Trophoblast cell (in vitro differentiated cells and primary cell): ENCODE measurements around the gene CLIP2.
A peak's percentile ranks its signal among the peaks of the same experiment; 100 is the strongest.

Experiments used
- DNase-seq, 2 donors: peaks; one replicate each; pipeline ENCODE4 v3.0.0-alpha.2; 2016
- H2AFZ ChIP-seq: 2 replicates; pipeline ENCODE4 v1.6.1; 2013; ENCODE audit warnings: low read length, moderate library complexity, mild to moderate bottlenecking; ENCODE audit not compliant: insufficient read depth, poor library complexity
- H2AK5ac ChIP-seq: 2 replicates; pipeline ENCODE4 v1.6.1; 2013; ENCODE audit warnings: mild to moderate bottlenecking, low read length
- H2BK120ac ChIP-seq: 2 replicates; pipeline ENCODE4 v1.6.1; 2013; ENCODE audit warnings: low read length, mild to moderate bottlenecking, moderate library complexity; ENCODE audit not compliant: insufficient read depth, poor library complexity
- H2BK12ac ChIP-seq: 2 replicates; pipeline ENCODE4 v1.6.1; 2013; ENCODE audit warnings: mild to moderate bottlenecking, low read length, moderate library complexity
- H2BK5ac ChIP-seq: 2 replicates; pipeline ENCODE4 v1.6.1; 2013; ENCODE audit warnings: low read length, low read depth, moderate library complexity, mild to moderate bottlenecking; ENCODE audit not compliant: poor library complexity
- H3K14ac ChIP-seq: 2 replicates; pipeline ENCODE4 v1.6.1; 2013; ENCODE audit warnings: mild to moderate bottlenecking, low read length
- H3K18ac ChIP-seq: 2 replicates; pipeline ENCODE4 v1.6.1; 2013; ENCODE audit warnings: mild to moderate bottlenecking, low read length
- H3K23ac ChIP-seq: 2 replicates; pipeline ENCODE4 v1.6.1; 2013; ENCODE audit warnings: low read length
- H3K27ac ChIP-seq: 2 replicates; pipeline ENCODE4 v1.5.1; 2013; ENCODE audit warnings: low read depth, mild to moderate bottlenecking, inconsistent platforms, low read length, moderate library complexity
- H3K27me3 ChIP-seq: 2 replicates; pipeline ENCODE4 v1.6.1; 2013; ENCODE audit warnings: inconsistent platforms, mild to moderate bottlenecking, low read length, moderate library complexity; ENCODE audit not compliant: insufficient read depth
- H3K36me3 ChIP-seq, 2 experiments: 1 replicate in 1 of 2; 2 replicates in 1 of 2; pipeline ENCODE4 v1.6.1; 2013; ENCODE audit warnings: low read length in 2 of 2, mild to moderate bottlenecking in 2 of 2, moderate library complexity in 1 of 2; ENCODE audit not compliant: insufficient read depth in 2 of 2, control insufficient read depth in 1 of 2
- H3K4ac ChIP-seq: 2 replicates; pipeline ENCODE4 v1.6.1; 2013; ENCODE audit warnings: low read depth, mild to moderate bottlenecking, low read length, moderate library complexity
- H3K4me1 ChIP-seq, 2 experiments: 1 replicate in 1 of 2; 2 replicates in 1 of 2; pipeline ENCODE4 v1.6.1; 2013; ENCODE audit warnings: low read length in 2 of 2, mild to moderate bottlenecking in 2 of 2, moderate library complexity in 1 of 2; ENCODE audit not compliant: insufficient read depth in 2 of 2, control insufficient read depth in 1 of 2
- H3K4me2 ChIP-seq: 2 replicates; pipeline ENCODE4 v1.6.1; 2013; ENCODE audit warnings: inconsistent platforms, mild to moderate bottlenecking, low read length, moderate library complexity
- H3K4me3 ChIP-seq: 2 replicates; pipeline ENCODE4 v1.5.1; 2013; ENCODE audit warnings: mild to moderate bottlenecking, low read depth, low read length, inconsistent platforms
- H3K79me1 ChIP-seq: one replicate; pipeline ENCODE4 v1.6.1; 2013; ENCODE audit warnings: low read length
- H3K79me2 ChIP-seq: 2 replicates; pipeline ENCODE4 v1.6.1; 2013; ENCODE audit warnings: low read length, mild to moderate bottlenecking; ENCODE audit not compliant: control insufficient read depth, insufficient read depth, poor library complexity
- H3K9ac ChIP-seq: 2 replicates; pipeline ENCODE4 v1.6.1; 2013; ENCODE audit warnings: mild to moderate bottlenecking, low read length
- H3K9me3 ChIP-seq: 2 replicates; pipeline ENCODE4 v1.6.1; 2013; ENCODE audit warnings: low read depth, mild to moderate bottlenecking, control low read depth, inconsistent platforms, low read length; ENCODE audit not compliant: insufficient read depth
- H4K12ac ChIP-seq: 2 replicates; pipeline ENCODE4 v1.6.1; 2013; ENCODE audit warnings: low read depth, mild to moderate bottlenecking, low read length, moderate library complexity
- H4K8ac ChIP-seq: 2 replicates; pipeline ENCODE4 v1.6.1; 2013; ENCODE audit warnings: low read depth, mild to moderate bottlenecking, low read length, moderate library complexity
- H4K91ac ChIP-seq: one replicate; pipeline ENCODE4 v1.6.1; 2013; ENCODE audit warnings: low read depth, mild to moderate bottlenecking, low read length, moderate library complexity
- WGBS: extraction: QIAGEN DNeasy Blood & Tissue Kit; methylation state at CpG from one replicate; pipeline ENCODE4 v1.1.7; 2013; ENCODE audit warnings: missing lambda C conversion rate; ENCODE audit not compliant: insufficient read length, insufficient coverage; ENCODE audit errors: extremely low coverage; 5-methylcytosine and 5-hydroxymethylcytosine counted together

Gene CLIP2

DNA sequence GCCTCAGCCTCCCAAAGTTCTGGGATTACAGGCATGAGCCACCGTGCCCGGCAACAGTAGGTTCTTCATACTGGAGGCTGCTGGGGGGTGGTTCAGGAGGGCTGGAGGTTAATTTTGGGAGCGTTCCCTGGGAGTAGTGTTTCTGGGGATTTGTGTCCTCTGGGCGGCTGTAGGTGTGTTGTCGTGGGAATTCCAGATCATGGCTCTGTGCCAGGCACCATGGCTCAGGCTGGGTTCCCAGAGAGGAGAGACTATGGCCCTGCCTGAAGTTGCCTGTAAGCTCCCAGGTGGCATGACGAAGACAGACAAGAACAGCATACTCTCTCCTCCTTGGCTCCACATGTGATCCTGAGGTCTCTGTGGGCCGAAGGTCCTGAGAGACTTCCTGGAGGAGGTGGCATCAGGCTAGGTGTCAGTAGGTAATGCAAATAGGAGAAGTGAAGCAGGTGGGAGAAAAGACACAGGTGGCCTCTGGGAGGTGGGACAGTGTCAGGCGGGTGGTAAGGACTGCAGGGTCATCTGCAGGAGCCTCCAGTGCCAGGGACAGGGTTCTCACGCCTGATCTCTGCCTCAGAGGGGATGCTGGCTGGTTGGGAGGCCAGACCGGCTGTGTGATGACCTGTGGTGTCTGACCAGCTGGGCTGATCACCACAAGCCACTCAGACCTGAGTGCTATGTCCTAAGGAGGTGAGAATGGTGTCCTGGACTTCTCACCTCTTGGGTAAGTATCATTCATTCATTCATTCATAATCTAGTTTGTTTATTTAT lies 18.7 kb downstream of the CLIP2 start:
- Histone ChIP-seq H2AK5ac (no peak overlapping the region), H2BK5ac (no peak overlapping the region), H3K9me3 (peaks cover 2% of the 10 kb centered on the region), H3K9ac (no peak overlapping the region), H3K4me2 (no peak overlapping the region), H4K8ac (no peak overlapping the region), H3K4me1 (peaks cover 0 to 2% of the 10 kb centered on the region in 2 experiments), H4K91ac (no peak overlapping the region), H3K27ac (no peak overlapping the region), H3K4me3 (no peak overlapping the region), H3K23ac (no peak overlapping the region), H3K36me3 (no peaks in the 10 kb centered on the region), H3K27me3 (no peaks in the 10 kb centered on the region), H2BK120ac (no peak overlapping the region), H2BK12ac (no peak overlapping the region), H3K79me2 (no peaks in the 10 kb centered on the region), H3K18ac (no peak overlapping the region), H4K12ac (no peak overlapping the region), H3K4ac (no peak overlapping the region), H3K14ac (no peak overlapping the region), H2AFZ (no peak overlapping the region), H3K79me1 (no peaks in the 10 kb centered on the region)
- DNase-seq = no peak
- no CpG with 5 or more reads among the region's 10 CpGs for WGBS

DNA sequence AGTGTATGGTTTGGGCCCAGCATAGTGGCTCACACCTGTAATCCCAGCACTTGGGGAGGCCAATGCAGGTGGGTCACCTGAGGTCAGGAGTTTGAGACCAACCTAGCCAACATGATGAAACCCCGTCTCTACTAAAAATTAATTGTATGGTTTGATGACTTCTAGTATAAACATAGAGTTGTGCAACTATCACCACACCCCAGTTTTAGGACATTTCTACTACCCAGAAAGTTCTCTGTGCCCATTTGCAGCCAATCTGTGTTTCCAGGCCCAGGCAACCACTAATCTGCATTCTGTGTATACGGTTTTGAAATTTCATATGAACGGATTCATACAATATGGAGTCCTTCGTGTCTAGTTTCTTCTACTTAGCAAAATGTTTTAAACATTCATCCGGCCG lies 20.0 kb downstream of the CLIP2 start:
- no peak overlapping the region for H3K18ac ChIP-seq
- H2BK12ac ChIP-seq = no peak overlapping the region
- no peaks in the 10 kb centered on the region for H3K27me3 ChIP-seq
- no peak overlapping the region for H3K4ac ChIP-seq
- no peaks in the 10 kb centered on the region for H3K79me1 ChIP-seq
- H4K91ac ChIP-seq = no peak overlapping the region
- H3K27ac ChIP-seq = no peak overlapping the region
- no peak overlapping the region for H2AK5ac ChIP-seq
- DNase-seq = no peak
- H3K36me3 ChIP-seq = no peaks in the 10 kb centered on the region
- H3K9ac ChIP-seq = no peak overlapping the region
- no peak overlapping the region for H3K23ac ChIP-seq
- H2AFZ ChIP-seq = no peak overlapping the region
- peaks cover 2% of the 10 kb centered on the region for H3K9me3 ChIP-seq
- H3K4me1 ChIP-seq = peaks cover 0 to 2% of the 10 kb centered on the region in 2 experiments
- no peak overlapping the region for H3K4me2 ChIP-seq
- no peaks in the 10 kb centered on the region for H3K79me2 ChIP-seq
- H2BK5ac ChIP-seq = no peak overlapping the region
- H3K4me3 ChIP-seq = no peak overlapping the region
- H4K12ac ChIP-seq = no peak overlapping the region
- no peak overlapping the region for H4K8ac ChIP-seq
- WGBS = no CpG with 5 or more reads among the region's 6 CpGs
- H2BK120ac ChIP-seq = no peak overlapping the region
- no peak overlapping the region for H3K14ac ChIP-seq

DNA sequence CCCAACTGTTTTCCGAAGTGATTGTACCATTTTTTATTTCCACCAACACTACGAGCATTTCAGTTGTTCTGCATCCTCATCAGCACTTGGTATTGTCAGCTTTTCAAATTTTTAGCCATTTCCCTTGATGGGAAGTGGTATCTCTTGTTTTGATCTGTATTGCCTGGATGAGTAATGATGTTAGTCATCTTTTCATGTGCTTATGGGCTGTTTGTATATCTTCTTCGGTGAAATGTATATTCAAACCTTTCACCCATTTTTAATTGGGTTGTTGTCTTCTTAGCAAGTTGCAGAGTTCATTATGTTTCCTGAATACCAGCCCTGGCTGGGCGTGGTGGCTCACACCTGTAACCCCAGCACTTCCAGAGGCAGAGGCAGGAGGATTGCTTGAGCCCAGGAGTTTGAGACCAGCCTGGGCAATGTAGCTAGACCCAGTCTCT lies 22.1 kb downstream of the CLIP2 start:
- Histone ChIP-seq H3K14ac (no peak overlapping the region), H3K27ac (no peak overlapping the region)

GRCh38 chr7:74312418-74313028 lies 23.3 kb downstream of the CLIP2 start:
- Histone ChIP-seq H3K9ac (no peak overlapping the region), H3K79me1 (no peaks in the 10 kb centered on the region), H3K4me1 (no peaks in the 10 kb centered on the region), H3K4me2 (no peak overlapping the region), H3K36me3 (no peaks in the 10 kb centered on the region), H3K4ac (no peak overlapping the region), H4K8ac (no peak overlapping the region), H3K23ac (no peak overlapping the region), H2AFZ (no peak overlapping the region), H2BK5ac (no peak overlapping the region), H2BK12ac (no peak overlapping the region), H3K4me3 (no peak overlapping the region), H3K27me3 (no peaks in the 10 kb centered on the region), H3K18ac (no peak overlapping the region), H4K12ac (no peak overlapping the region), H4K91ac (no peak overlapping the region), H2AK5ac (no peak overlapping the region), H3K79me2 (no peaks in the 10 kb centered on the region), H3K27ac (no peak overlapping the region), H2BK120ac (no peak overlapping the region), H3K9me3 (no peaks in the 10 kb centered on the region), H3K14ac (no peak overlapping the region)
- no peak for DNase-seq
- WGBS = no CpG with 5 or more reads among the region's 16 CpGs

More for the DNA sequence above, 22.1 kb downstream of the CLIP2 start:
- Histone ChIP-seq H4K12ac (no peak overlapping the region), H4K8ac (no peak overlapping the region), H2AFZ (no peak overlapping the region), H3K18ac (no peak overlapping the region), H3K9me3 (peaks cover 2% of the 10 kb centered on the region), H2AK5ac (no peak overlapping the region), H3K4me3 (no peak overlapping the region), H3K23ac (no peak overlapping the region), H2BK5ac (no peak overlapping the region), H3K4me1 (peaks cover 0 to 2% of the 10 kb centered on the region in 2 experiments), H2BK12ac (no peak overlapping the region), H3K36me3 (no peaks in the 10 kb centered on the region), H3K4me2 (no peak overlapping the region), H3K79me2 (no peaks in the 10 kb centered on the region), H3K27me3 (no peaks in the 10 kb centered on the region), H3K9ac (no peak overlapping the region), H3K79me1 (no peaks in the 10 kb centered on the region), H3K4ac (no peak overlapping the region), H2BK120ac (no peak overlapping the region), H4K91ac (no peak overlapping the region)
- DNase-seq = peak in 1 of 2 donors; percentile 53
- WGBS = no CpG with 5 or more reads among the region's 4 CpGs
